Erythroblast (primary cell): Measurements from ENCODE around the gene GEMIN5.
A peak's percentile ranks its signal among the peaks of the same experiment; 100 is the strongest.

Experiments
- DNase-seq, 2 experiments: peaks; one replicate each; lab custom pipeline; 2025; lab: John Stamatoyannopoulos, UW
- GATA1 ChIP-seq: IDR thresholded peaks from 2 replicates; pipeline ENCODE4 v1.6.1; 2011; ENCODE audit warnings: low read depth, mild to moderate bottlenecking, control low read depth, low read length, moderate library complexity
- POLR2A ChIP-seq: IDR thresholded peaks from 2 replicates; pipeline ENCODE4 v1.6.1; 2011; ENCODE audit warnings: mild to moderate bottlenecking, low read length

Gene GEMIN5

GRCh38 chr5:154860123-154860522 lies 77.9 kb downstream of the GEMIN5 start:
- TF ChIP-seq POLR2A (no peak), GATA1 (no peak)
- peak; percentile 31 to 55 for DNase-seq

- TF ChIP-seq POLR2A (no peak), GATA1 (no peak)
- DNase-seq = peak; percentile 62 to 71
Observed at GRCh38 chr5:154858972-154859871, 78.8 kb downstream of the GEMIN5 start.

GRCh38 chr5:154858297-154858971 lies 79.6 kb downstream of the GEMIN5 start, which contains the start of gene CNOT8:
CNOT8 (plus strand) TSS chr5:154858627; CDS start chr5:154863279, 4,652 bp downstream.
- peak; percentile 87 for TF ChIP-seq POLR2A
- no peak for TF ChIP-seq GATA1

GRCh38 chr5:154857530-154858296 lies 80.3 kb downstream of the GEMIN5 start:
- DNase-seq = peak; percentile 94 to 95

More at GRCh38 chr5:154858297-154858971, 79.6 kb downstream of the GEMIN5 start, which contains the start of gene CNOT8:
- peak; percentile 97 to 98 for DNase-seq

GRCh38 chr5:154851351-154851750 lies 86.7 kb downstream of the GEMIN5 start:
- TF ChIP-seq GATA1 (no peak), POLR2A (no peak)
- DNase-seq = no peak

More at GRCh38 chr5:154857530-154858296, 80.3 kb downstream of the GEMIN5 start:
- no peak for TF ChIP-seq POLR2A
- no peak for TF ChIP-seq GATA1

- DNase-seq = peak; percentile 49 to 58
- TF ChIP-seq GATA1 (no peak), POLR2A (no peak)
Observed at GRCh38 chr5:154850255-154851062, 87.6 kb downstream of the GEMIN5 start, which contains the start of gene FAXDC2. FAXDC2 (minus strand) TSS chr5:154850603; CDS start chr5:154838178, 12,425 bp downstream.

GRCh38 chr5:154849791-154850201 lies 88.2 kb downstream of the GEMIN5 start:
- peak; percentile 22 to 39 for DNase-seq
- no peak for TF ChIP-seq GATA1
- TF ChIP-seq POLR2A = no peak

- TF ChIP-seq GATA1 (no peak), POLR2A (no peak)
- no peak for DNase-seq
Observed at GRCh38 chr5:154849264-154849785, 88.7 kb downstream of the GEMIN5 start.

- peak; percentile 25 to 47 for DNase-seq
- TF ChIP-seq GATA1 (no peak), POLR2A (no peak)
Observed at GRCh38 chr5:154844809-154845208, 93.2 kb downstream of the GEMIN5 start.

GRCh38 chr5:154842689-154843530 lies 95.1 kb downstream of the GEMIN5 start:
- TF ChIP-seq GATA1 (no peak), POLR2A (no peak)
- no peak for DNase-seq

- TF ChIP-seq GATA1 (no peak), POLR2A (no peak)
- DNase-seq = no peak
Observed at GRCh38 chr5:154841273-154841661, 96.7 kb downstream of the GEMIN5 start.
